K562 (cell line): ENCODE data around the gene GPS2. TPM values are rescaled to one million over a fixed set of nuclear protein-coding genes. Genes with fewer than 3 reads are reported as not detected.

Experiments
- ATF7 ChIP-seq: fragments of 450-650 bp; IDR thresholded peaks from 2 replicates; pipeline ENCODE4 v1.7.1; 2014; ENCODE audit warnings: mild to moderate bottlenecking, moderate library complexity
- BCLAF1 ChIP-seq, 2 experiments: fragments of 450-650 bp in 1 of 2; IDR thresholded peaks; 2 replicates each; pipeline ENCODE4 v1.6.1; 2011 to 2017; ENCODE audit warnings: low read depth in 2 of 2, antibody characterized with exemption in 1 of 2, borderline replicate concordance in 1 of 2, low read length in 1 of 2, mild to moderate bottlenecking in 1 of 2, mixed read lengths in 1 of 2; ENCODE audit not compliant: control insufficient read depth in 1 of 2
- COPS2 ChIP-seq: fragments of 450-650 bp; conservative IDR thresholded peaks from 2 replicates; pipeline ENCODE4 v1.6.1; 2016; ENCODE audit warnings: mild to moderate bottlenecking, moderate library complexity
- CTCFL ChIP-seq: IDR thresholded peaks from 2 replicates; pipeline ENCODE4 v1.6.1; 2011; ENCODE audit warnings: borderline replicate concordance, low read depth, mild to moderate bottlenecking, moderate library complexity, low read length; ENCODE audit not compliant: insufficient read depth, poor library complexity, severe bottlenecking
- CXXC5 ChIP-seq: fragments of 250-450 bp; sonication (Bioruptor Pico); IDR thresholded peaks from 2 replicates; pipeline ENCODE4 v1.8.0; 2022; ENCODE audit warnings: inconsistent platforms, mild to moderate bottlenecking, moderate library complexity
- DEAF1 ChIP-seq: fragments of 450-650 bp; formaldehyde crosslinking; IDR thresholded peaks from 2 replicates; pipeline ENCODE4 v1.4.0; 2020; ENCODE audit warnings: mild to moderate bottlenecking, moderate library complexity
- FOXP1 ChIP-seq: sonication (generic); formaldehyde crosslinking; IDR thresholded peaks from 2 replicates; pipeline ENCODE4 v1.8.0; 2022; ENCODE audit warnings: mild to moderate bottlenecking, missing genetic modification reagents
- HLTF ChIP-seq: fragments of 450-650 bp; IDR thresholded peaks from 2 replicates; pipeline ENCODE4 v1.6.1; 2016
- JUND ChIP-seq, 2 experiments: IDR thresholded peaks; 2 replicates in 1 of 2; 3 replicates in 1 of 2; pipeline ENCODE4 v1.6.1; 2011; ENCODE audit warnings: borderline replicate concordance in 2 of 2, low read depth in 2 of 2, low read length in 2 of 2, improper control_type of control experiment in 1 of 2, missing biosample characterization in 1 of 2, missing genetic modification characterization in 1 of 2, missing genetic modification reagents in 1 of 2
- KDM5B ChIP-seq: fragments of 200-600 bp; sonication (generic); IDR thresholded peaks from 2 replicates; pipeline ENCODE4 v1.6.1; 2012; ENCODE audit warnings: low read depth, mild to moderate bottlenecking, moderate library complexity, low read length, control low read depth, inconsistent platforms; ENCODE audit not compliant: insufficient replicate concordance
- LCOR ChIP-seq: sonication (generic); formaldehyde crosslinking; IDR thresholded peaks from 2 replicates; pipeline ENCODE4 v1.8.0; 2022; ENCODE audit warnings: mild to moderate bottlenecking, missing genetic modification reagents
- PKNOX1 ChIP-seq: fragments of 450-650 bp; IDR thresholded peaks from 2 replicates; pipeline ENCODE4 v1.6.1; 2016
- RBFOX2 ChIP-seq: fragments of 200-400 bp; formaldehyde crosslinking; IDR thresholded peaks from 2 replicates; pipeline ENCODE4 v1.6.1; 2017; ENCODE audit warnings: low read depth, mild to moderate bottlenecking, low read length, moderate library complexity
- RFX5 ChIP-seq: IDR thresholded peaks from 2 replicates; pipeline ENCODE4 v1.6.1; 2011; ENCODE audit warnings: low read depth, mild to moderate bottlenecking, improper control_type of control experiment, low read length
- TCF7L2 ChIP-seq: fragments of 150-350 bp; IDR thresholded peaks from 2 replicates; pipeline ENCODE4 v1.6.1; 2016; ENCODE audit warnings: low read depth, mild to moderate bottlenecking, low read length, moderate library complexity
- ZNF431 ChIP-seq: sonication (generic); formaldehyde crosslinking; IDR thresholded peaks from 2 replicates; pipeline ENCODE4 v1.8.0; 2022; ENCODE audit warnings: mild to moderate bottlenecking, missing genetic modification reagents
- polyA plus RNA-seq, 8 experiments: library from polyadenylated mRNA; depleted of rRNA in 4 of 8; stranded (reverse) in 5 of 8; unstranded in 3 of 8; fragments of >200 nt; fragmentation: Nextera tagmentation in 2 of 8; fragmentation: Illumina TruSeq in 1 of 8; extraction: Ambion mirVana in 2 of 8; extraction: Trizol in 1 of 8; gene quantifications; 2 replicates each; pipeline versions ENCODE4 v1.2.1 to v1.2.3, GENCODE V29; 2011 to 2014; ENCODE audit warnings: inconsistent platforms in 1 of 8, missing spikeins in 1 of 8
- total RNA-seq, 7 experiments: library from RNA; depleted of rRNA in 6 of 7; stranded (reverse); fragments of >200 nt in 6 of 7; fragmentation: Illumina TruSeq in 2 of 7; extraction: Trizol in 2 of 7; gene quantifications; 2 replicates each; pipeline versions ENCODE4 v1.2.1 to v1.2.3, GENCODE V29; 2011 to 2021; ENCODE audit warnings: low replicate concordance in 1 of 7
- TF ChIP-seq, protein P1 (sequence below): fragments of 200-800 bp; sonication (Bioruptor generic); IDR thresholded peaks from 2 replicates; pipeline ENCODE4 v1.6.1; 2017; ENCODE audit warnings: missing genetic modification characterization, missing compliant biosample characterization

Gene GPS2
- total and polyA plus RNA-seq, 9 of the 15 experiments (the other 6 are each of a cell fraction or from before 2014, with no cell fraction given), result 18.3 to 75.7 (median 37.0) TPM

DNA sequence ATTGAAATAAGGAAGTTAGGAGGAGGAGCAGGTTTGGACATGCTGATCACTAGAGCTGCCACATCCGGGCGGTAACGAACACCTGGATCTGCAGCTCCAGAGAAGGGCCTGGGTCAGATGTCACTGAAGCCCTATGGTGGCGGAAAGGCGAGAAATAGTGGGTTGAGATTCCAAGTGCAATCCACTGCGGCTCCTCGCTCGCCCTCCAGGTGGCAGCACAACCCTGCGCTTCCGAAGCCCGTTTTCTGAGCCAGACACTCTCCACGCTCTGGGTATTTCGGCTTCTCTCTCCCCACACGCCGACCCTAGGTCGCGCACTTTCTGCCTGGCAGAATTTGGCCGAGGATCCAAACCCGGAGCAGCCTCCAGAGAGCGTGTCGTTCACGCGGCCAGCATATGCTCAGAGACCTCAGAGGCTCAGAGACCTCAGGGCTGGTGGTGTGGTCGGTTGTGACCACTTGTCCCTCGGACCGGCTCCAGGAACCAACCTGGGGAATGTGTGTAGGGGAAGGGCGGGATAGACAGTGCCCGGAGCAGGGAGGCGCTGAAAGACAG is 34.6 kb downstream of the GPS2 start (continued):
- TF ChIP-seq DEAF1 (CRISPR knock-in tag), result peak; percentile 69
- TF ChIP-seq TCF7L2, result 0 out of 2 replicates have a peak, but pooled peaks have one; percentile 25
- no peak for TF ChIP-seq PKNOX1
- peak; percentile 52 for TF ChIP-seq CTCFL
- peak; percentile 43; the same call in 1 of the 2 replicates for TF ChIP-seq CXXC5
- peak; percentile 80 for TF ChIP-seq FOXP1 (CRISPR knock-in tag)
- no peak for TF ChIP-seq RFX5
- TF ChIP-seq ZNF431 (CRISPR knock-in tag), result peak; percentile 83
- TF ChIP-seq, protein P1, sequence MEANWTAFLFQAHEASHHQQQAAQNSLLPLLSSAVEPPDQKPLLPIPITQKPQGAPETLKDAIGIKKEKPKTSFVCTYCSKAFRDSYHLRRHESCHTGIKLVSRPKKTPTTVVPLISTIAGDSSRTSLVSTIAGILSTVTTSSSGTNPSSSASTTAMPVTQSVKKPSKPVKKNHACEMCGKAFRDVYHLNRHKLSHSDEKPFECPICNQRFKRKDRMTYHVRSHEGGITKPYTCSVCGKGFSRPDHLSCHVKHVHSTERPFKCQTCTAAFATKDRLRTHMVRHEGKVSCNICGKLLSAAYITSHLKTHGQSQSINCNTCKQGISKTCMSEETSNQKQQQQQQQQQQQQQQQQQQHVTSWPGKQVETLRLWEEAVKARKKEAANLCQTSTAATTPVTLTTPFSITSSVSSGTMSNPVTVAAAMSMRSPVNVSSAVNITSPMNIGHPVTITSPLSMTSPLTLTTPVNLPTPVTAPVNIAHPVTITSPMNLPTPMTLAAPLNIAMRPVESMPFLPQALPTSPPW, result peak; percentile 30; the same call in 1 of the 2 replicates
- 0 out of 4 replicates have a peak, but pooled peaks of 1 of the 2 experiments have one; percentile 50 for TF ChIP-seq BCLAF1 (IDR thresholded peaks at IDR 0.05; ENCODE audit: borderline replicate concordance in 1 of 2, control insufficient read depth in 1 of 2, low read depth in 2 of 2, low read length in 1 of 2)
- TF ChIP-seq RBFOX2, result peak; percentile 72
- TF ChIP-seq LCOR (CRISPR knock-in tag), result peak; percentile 87; the same call in 1 of the 2 replicates
- TF ChIP-seq JUND (IDR thresholded peaks at IDR 0.05; ENCODE audit: borderline replicate concordance, low read depth, low read length), result 0 out of 2 replicates have a peak, but pooled peaks have one; percentile 31
- no peak; the same call in 2 of the 3 replicates for TF ChIP-seq JUND (tag; IDR thresholded peaks at IDR 0.05; ENCODE audit: borderline replicate concordance, low read depth, low read length)
- no peak for TF ChIP-seq HLTF
- TF ChIP-seq KDM5B, result peak; percentile 56
- peak; percentile 42 for TF ChIP-seq ATF7
- no peak for TF ChIP-seq COPS2
